EL (cell line): Measurements from ENCODE around the gene MBD5.

Experiments
- DNase-seq: peaks from one replicate; pipeline ENCODE4 v3.0.0-alpha.2; 2016

The MBD5 gene

GRCh38 chr2:148231858-148232257, 211.0 kb downstream of the MBD5 start:
- DNase-seq = no peak

- DNase-seq = no peak
Measured at GRCh38 chr2:148234143-148234542, 213.3 kb downstream of the MBD5 start.

DNA sequence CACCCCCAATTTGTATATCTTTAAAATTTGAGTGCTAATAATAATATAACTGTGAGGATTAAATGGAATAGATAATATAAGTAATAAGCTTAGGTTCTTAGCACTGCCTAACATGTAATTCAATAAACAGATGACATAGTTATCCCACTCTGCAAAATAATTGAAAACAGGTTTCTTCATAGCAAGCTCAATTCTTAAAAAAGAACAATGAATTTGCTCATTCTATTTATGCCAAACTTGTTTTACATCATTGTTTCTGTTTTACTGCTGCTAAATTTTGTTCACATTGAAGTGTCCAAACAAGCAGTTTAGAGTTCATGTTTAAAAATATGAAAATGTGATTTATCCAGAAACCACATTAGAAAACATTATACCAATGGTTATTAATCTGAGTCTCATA, 217.0 kb downstream of the MBD5 start:
- DNase-seq = no peak

GRCh38 chr2:148238561-148238960, 217.7 kb downstream of the MBD5 start:
- DNase-seq = no peak

DNA sequence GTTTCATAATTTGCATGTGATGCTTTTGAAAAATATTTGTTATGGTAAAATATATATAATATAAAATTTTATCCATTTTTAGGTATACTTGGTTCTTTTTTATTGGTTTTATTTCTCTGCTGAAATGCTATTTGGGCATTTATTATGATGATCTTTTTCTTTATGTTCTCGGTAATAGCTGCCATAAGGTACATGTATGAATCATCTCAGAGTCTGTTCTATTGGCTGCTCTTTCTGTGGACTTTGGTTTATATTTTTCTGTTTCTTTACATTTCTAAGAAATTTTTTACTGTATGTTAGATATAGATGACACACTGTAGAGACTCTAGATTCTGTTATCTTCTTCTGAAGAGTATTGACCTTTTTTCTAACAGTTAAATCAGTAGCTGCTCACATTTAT, 219.9 kb downstream of the MBD5 start:
- no peak for DNase-seq

- DNase-seq = peak; percentile 73
Measured at GRCh38 chr2:148244593-148245292, 223.9 kb downstream of the MBD5 start.

- no peak for DNase-seq
Measured at GRCh38 chr2:148251993-148252392, 231.1 kb downstream of the MBD5 start.

DNA sequence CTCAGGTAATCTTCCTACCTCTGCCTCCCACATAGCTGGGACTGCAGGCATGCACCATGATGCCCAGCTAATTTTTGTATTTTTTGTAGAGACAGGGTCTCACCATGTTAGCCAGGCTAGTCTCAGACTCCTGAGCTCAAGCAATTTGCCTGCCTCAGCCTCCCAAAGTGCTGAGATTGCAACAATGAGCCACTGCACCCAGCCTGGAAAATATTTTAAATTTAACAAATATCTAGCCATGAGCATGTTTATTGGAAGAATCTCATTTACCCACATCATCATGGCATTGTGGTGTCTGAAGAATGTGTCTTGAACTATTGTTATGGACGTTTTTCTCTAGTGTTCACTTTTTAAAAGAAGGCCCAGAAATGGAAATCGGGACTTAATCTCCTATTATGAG, 231.8 kb downstream of the MBD5 start:
- DNase-seq = no peak

DNA sequence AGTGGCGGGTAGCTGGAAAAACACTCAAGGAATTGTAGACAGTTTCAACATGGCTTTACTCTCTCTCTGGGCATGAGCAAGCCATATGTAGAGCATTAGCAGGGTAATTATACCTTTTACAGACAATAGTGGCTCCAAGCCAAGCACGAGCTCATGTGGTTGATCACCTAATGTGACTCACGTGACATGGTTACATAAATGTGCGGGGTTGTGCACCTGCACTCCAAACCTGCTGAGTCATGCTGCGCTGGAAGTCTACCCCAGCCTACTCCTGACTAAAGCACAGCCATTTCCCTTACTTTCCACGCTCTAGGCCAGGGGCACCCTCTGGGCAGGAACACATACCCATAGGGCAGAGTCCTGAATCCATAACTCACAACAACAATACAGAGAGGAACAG, 232.8 kb downstream of the MBD5 start:
- DNase-seq = no peak

- DNase-seq = no peak
Measured at GRCh38 chr2:148255929-148256328, 235.0 kb downstream of the MBD5 start.

DNA sequence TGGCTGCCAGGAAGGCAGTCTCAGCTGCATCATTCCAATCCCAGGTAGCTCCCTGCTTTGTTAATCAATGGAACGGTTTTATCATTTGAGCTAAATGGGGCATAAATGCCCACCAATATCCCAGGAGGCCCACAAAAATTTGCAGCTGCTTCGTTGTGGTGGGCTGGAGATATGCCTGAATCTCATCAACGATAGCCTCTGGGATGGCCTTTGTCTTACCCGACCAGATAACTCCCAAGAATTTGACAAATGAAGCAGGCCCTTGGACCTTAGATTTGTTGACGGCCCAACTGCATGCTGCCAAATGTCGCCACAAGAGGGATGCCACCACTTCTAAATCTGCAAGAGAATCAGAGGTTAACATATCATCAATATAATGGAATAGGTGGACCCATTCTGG, 236.4 kb downstream of the MBD5 start:
- DNase-seq = no peak

GRCh38 chr2:148258124-148258523, 237.2 kb downstream of the MBD5 start:
- no peak for DNase-seq

DNA sequence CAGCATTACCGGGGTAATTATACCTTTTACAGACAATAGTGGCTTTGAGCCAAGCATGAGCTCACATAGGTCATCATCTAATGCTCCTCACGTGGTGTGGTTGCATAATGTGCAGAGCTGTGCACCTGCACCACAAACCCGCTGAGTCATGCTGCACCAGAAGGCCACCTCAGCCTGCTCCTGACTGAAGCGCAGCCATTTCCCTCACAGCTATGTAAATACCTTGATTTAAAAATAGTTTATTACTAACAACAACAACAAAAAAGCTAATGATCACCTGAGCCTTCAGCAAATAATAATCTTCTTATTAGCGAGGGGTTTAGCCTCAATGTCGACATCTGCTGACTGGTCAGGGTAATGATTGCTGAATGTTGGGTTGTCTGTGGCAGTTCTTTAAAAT, 238.8 kb downstream of the MBD5 start:
- no peak for DNase-seq

DNA sequence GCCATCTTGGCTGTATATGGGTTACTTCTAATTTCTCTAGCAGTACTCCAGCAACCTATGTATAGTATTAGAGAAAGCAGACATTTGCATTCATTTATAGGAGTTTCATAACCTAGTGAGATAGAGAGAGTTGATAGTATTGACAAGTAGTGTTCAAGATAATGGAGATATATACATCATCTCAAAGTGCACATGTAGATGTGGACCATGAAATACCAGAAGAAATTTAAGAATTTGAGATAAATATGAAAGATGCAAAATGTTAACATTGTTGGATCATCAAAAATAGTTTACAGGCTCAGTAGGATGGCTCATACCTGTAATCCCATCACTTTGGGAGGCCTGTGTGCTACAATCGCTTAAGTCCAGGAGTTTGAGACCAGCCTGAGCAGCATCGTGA, 243.0 kb downstream of the MBD5 start:
- DNase-seq = no peak

DNA sequence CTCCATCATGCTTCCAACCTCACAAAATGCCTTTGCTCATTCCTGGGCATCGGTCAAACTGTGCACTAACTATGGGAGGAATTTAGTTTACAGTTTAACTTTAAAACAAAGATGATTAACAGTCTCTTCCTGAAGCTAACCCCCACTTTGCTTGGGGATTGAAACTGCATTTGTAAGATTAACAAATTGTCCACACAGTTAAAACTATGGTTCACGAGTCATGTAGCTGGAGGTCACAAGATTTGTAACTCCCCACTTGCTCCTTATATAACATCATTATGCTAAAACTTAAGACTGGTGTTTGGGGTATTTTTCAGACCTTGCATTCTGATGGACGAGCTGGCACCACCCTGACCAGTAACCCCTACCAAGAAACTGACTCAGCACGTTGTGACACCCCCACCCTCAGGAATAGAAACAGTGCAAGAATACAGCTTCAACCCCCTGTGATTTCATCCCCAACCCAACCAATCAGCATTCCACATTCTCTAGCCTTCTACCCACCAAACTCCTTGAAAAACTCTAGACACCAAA, 252.3 kb downstream of the MBD5 start:
- peak; percentile 16 for DNase-seq

GRCh38 chr2:148279216-148279615, 258.3 kb downstream of the MBD5 start:
- no peak for DNase-seq

DNA sequence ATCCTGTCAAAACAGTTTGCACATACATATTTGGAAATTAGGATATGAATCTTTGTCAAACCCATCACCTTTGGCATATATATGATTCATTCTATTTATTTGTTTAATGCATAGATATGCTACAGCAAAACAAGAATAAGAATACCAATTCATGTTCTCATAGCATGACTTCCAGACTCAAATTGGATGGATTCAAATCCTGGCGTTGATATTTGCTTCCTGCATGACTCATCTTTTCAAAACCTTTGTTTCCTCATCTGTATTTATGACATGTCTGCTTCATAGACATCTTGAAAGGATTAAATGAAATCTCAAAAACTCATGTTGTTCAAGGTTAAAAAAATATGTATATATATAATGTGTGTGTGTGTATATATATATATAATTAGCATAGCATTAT, 261.3 kb downstream of the MBD5 start:
- peak; percentile 7 for DNase-seq

- DNase-seq = no peak
Measured at GRCh38 chr2:148292431-148292830, 271.5 kb downstream of the MBD5 start.

GRCh38 chr2:148298196-148298595, 277.3 kb downstream of the MBD5 start:
- DNase-seq = no peak

- DNase-seq = no peak
Measured at GRCh38 chr2:148299616-148300015, 278.7 kb downstream of the MBD5 start.

GRCh38 chr2:148300544-148300943, 279.7 kb downstream of the MBD5 start:
- DNase-seq = peak; percentile 2

- DNase-seq = no peak
Measured at GRCh38 chr2:148301362-148301761, 280.5 kb downstream of the MBD5 start.

GRCh38 chr2:148302526-148302925, 281.6 kb downstream of the MBD5 start:
- no peak for DNase-seq

DNA sequence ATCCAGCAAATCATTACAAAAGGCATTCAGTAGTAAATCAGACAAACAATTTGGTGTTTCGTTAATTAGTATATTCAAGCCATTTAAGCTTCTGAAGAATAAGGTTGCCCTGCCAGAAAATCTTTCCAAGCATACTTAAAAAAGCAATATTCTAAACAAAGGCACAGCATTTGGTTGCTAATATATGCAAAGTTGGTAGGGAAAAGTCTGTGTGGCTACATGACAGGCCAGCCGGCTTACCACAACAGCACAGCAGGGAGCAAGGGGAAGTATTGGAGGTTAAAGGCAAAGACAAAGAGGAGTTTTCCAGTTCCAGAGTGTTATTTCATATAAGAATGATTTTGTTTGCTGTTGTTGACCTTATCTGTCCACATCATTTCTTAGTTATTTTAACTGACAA, 282.3 kb downstream of the MBD5 start:
- no peak for DNase-seq

DNA sequence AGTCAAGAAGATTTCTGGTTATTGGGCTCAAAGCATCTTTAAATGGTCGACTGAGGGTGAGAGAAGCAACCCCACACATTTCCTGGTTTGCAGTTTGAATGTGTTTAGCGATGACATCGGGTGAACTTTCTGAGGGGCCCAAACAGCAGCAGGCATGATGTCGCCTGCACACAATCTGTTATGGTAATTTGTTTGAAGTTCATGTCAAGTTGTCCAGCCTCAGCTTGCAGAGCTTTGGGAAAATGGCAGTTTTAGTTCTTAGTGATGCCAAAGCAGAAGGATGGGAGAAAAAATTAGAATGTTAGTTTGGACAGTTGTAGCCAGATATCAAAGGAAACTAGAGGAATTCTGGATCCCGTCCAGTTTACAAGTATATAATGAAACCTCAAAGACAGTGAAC, 284.6 kb downstream of the MBD5 start:
- no peak for DNase-seq
